Measurements from ENCODE around the gene SNRPD3. TPM values are rescaled to one million over a fixed set of nuclear protein-coding genes. Genes with fewer than 3 reads are reported as not detected.

SNRPD3 gene
- 175 and 270 TPM in 2 replicates for total RNA-seq (2014; rRNA removed)
- Bru-seq, nascent RNA: percentile 78 among the genes with signal in this experiment
- BruChase-seq, experiment 1, labeled RNA remaining after a 6-hour chase: percentile 90 among the genes with signal in this experiment
- BruChase-seq, experiment 2, labeled RNA remaining after a 2-hour chase: percentile 81 among the genes with signal in this experiment
- long read RNA-seq, transcript SNRPD3-201 (4 exons, 1,763 nt): major isoform, 63 of 80 reads
- long read RNA-seq, partial matches to known transcripts: 6 of 80 reads
- long read RNA-seq, other reads (novel, unspliced or antisense): 11 of 80 reads

DNA sequence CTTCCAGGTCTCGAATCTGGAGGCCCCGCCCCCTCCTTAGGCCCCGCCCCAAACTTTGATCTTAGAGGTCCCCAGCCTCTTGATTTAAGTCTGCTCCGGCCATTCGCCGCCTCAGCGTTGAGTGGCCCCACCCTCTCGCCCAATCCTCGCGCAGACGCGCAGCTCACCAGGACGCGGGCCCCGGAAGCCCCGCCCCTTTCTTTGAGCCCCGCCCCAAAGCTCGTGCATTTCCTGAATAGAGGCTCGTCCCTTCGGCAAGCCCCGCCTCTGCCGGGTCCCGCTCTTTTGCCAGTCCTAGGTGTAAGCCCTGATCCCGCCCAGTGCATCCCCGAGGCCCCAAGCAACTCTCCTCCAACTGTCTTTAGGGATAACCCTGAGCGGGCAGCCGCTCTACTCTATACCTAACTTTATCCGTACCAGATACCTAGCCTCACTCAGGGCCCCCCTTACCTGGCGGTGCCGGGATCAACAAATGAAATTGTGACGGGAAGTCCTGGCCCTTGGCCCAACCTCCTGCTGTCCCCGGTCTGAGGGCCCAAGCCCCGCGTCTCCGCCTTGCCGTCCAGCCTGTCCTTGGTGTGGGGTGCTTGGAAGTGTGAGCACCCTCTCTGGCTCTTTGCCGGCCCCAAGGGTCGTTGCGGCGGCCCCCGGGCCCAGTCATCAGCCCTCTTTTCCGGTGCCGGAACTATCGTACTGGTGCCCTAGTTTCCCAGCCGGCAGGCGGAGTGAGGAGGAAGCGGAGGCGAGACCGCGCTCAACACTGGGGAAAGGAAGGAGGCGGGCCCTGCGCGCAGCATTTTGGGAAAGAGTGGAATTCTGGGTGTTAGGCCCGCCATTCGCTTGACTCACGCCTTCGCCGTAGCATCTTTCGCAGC is at the start of gene SNRPD3:
TSS of gene SNRPD3 (plus strand) at position 835 of the 875 bp plus-strand sequence. CDS start 1,676 bp downstream, outside the sequence.
- ATAC-seq: peak; percentile 83
- intact Hi-C loops (cut with micrococcal nuclease): no loop called here

DNA sequence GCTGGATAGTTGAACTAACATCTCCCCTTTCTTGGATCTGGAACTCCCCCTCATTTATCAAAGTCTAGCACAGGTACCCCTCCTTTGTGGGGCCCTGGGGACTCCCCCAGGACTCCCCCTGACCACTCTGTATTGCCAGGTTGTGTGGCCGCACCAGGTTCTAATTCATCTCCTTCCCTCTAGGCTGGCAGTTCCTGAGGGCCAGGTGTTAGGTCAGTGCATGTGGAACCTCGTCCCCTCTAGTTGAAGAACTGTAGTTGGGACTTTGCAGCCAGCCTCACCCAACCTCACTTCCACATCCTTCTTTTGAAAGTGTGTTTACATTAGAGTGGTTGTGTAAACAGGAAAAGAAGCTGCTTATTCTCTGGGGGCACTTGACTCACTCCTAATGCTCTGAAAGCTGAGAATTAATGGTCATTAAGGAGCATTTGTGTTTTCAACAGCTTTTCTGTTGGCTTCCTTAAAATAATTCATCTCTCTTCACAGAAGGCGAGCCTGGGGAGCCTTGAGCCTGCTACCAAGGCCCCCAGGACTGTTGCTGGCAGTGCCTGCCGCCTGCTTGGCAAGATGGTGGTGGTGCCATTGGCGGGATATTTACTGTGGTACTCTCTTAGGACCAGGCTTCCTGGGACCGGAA is 48.9 kb upstream of the SNRPD3 start:
- ATAC-seq (peak; percentile 95), DNase-seq (peak; percentile 54)
- Histone ChIP-seq H3K4me1 (ENCODE audit: insufficient read depth, low read length) (peaks cover 12% of the 10 kb centered on the region), H3K9me3 (ENCODE audit: low read length) (no peaks in the 10 kb centered on the region), H3K9ac (ENCODE audit: low read length) (no peak overlapping the region), H3K79me2 (ENCODE audit: low read length) (no peaks in the 10 kb centered on the region), H3K27me3 (ENCODE audit: low read length) (no peaks in the 10 kb centered on the region), H3K4me2 (ENCODE audit: low read length) (peak overlapping the region; percentile 46), H3F3A (ENCODE audit: low read length, unreplicated experiment) (no peaks in the 10 kb centered on the region), H4K20me1 (ENCODE audit: low read length) (no peaks in the 10 kb centered on the region), H3K27ac (ENCODE audit: low read length) (no peak overlapping the region), H3K4me3 (ENCODE audit: low read length) (no peak overlapping the region), H3K9me2 (replicated peaks; ENCODE audit: low read length) (no peaks in the 10 kb centered on the region), H2AFZ (ENCODE audit: low read length) (no peak overlapping the region), H3K36me3 (ENCODE audit: low read depth, low read length) (no peaks in the 10 kb centered on the region; the same call in 1 of the 2 replicates)
- TF ChIP-seq CTCF (conservative IDR thresholded peaks at IDR 0.05; ENCODE audit: low read depth, low read length) (no peak), EZH2phosphoT487 (IDR thresholded peaks at IDR 0.05; ENCODE audit: borderline replicate concordance, low read length) (no peak), EZH2 (IDR thresholded peaks at IDR 0.05; ENCODE audit: low read length, unreplicated experiment) (no peak)
- no TSS peak for BruUV-seq (replicated peaks)
- intact Hi-C loops (cut with micrococcal nuclease): no loop called here
- POLR2A ChIA-PET (ENCODE audit: unreplicated experiment): no interaction called here
- CTCF ChIA-PET: interaction anchor here (0.5 to 0.8 kb wide), 2 partner anchors 14 to 181 kb away, joined by 4 to 7 read pairs; no protein-coding TSS in a partner anchor

More for the DNA sequence above, at the start of gene SNRPD3:
- no peaks in the 10 kb centered on the region for H3F3A ChIP-seq (ENCODE audit: low read length, unreplicated experiment)
- H3K27me3 ChIP-seq (ENCODE audit: low read length): no peaks in the 10 kb centered on the region
- H3K4me3 ChIP-seq (ENCODE audit: low read length): peak within 1 kb of the TSS; percentile 88
- H3K9ac ChIP-seq (ENCODE audit: low read length): peak within 1 kb of the TSS; percentile 99
- peak; percentile 96 for DNase-seq
- H3K27ac ChIP-seq (ENCODE audit: low read length): peak within 1 kb of the TSS; percentile 85
- TF ChIP-seq EZH2phosphoT487 (IDR thresholded peaks at IDR 0.05; ENCODE audit: borderline replicate concordance, low read length) (no peak), EZH2 (IDR thresholded peaks at IDR 0.05; ENCODE audit: low read length, unreplicated experiment) (no peak), CTCF (conservative IDR thresholded peaks at IDR 0.05; ENCODE audit: low read depth, low read length) (no peak)
- CTCF ChIA-PET: no interaction called here
- H2AFZ ChIP-seq (ENCODE audit: low read length): peak within 1 kb of the TSS; percentile 98
- H3K4me2 ChIP-seq (ENCODE audit: low read length): peak within 1 kb of the TSS; percentile 98
- peaks cover 17% of the 10 kb centered on the region for H3K4me1 ChIP-seq (ENCODE audit: insufficient read depth, low read length)
- H3K9me3 ChIP-seq (ENCODE audit: low read length): no peaks in the 10 kb centered on the region
- peaks cover 25% of the 10 kb centered on the region for H3K36me3 ChIP-seq (ENCODE audit: low read depth, low read length)
- peaks cover 11% of the 10 kb centered on the region; the same call in 1 of the 2 replicates for H4K20me1 ChIP-seq (ENCODE audit: low read length)
- no peaks in the 10 kb centered on the region for H3K9me2 ChIP-seq (replicated peaks; ENCODE audit: low read length)
- no TSS peak for BruUV-seq (replicated peaks)
- peaks cover 76% of the 10 kb centered on the region for H3K79me2 ChIP-seq (ENCODE audit: low read length)
- POLR2A ChIA-PET (ENCODE audit: unreplicated experiment): interaction anchor here (0.6 kb wide), 2 partner anchors 18 to 29 kb away, joined by 3 to 4 read pairs; no protein-coding TSS in a partner anchor

All from PC-3 (cell line).